Posterior vena cava (tissue), 2 donors: ENCODE measurements around the gene DHH. TPM values are rescaled to one million over a fixed set of nuclear protein-coding genes. Genes with fewer than 3 reads are reported as not detected.
A peak's percentile ranks its signal among the peaks of the same experiment; 100 is the strongest.

Experiments used
- DNase-seq: peaks from one replicate; pipeline ENCODE4 v3.0.0-alpha.2; 2020; ENCODE audit warnings: low spot score
- intact Hi-C, 2 donors: fragments of 100-400 bp; cut with DNase I; formaldehyde crosslinking; loops; one replicate each; pipeline versions ENCODE4 v1.14.1 to v1.14.2; 2022 to 2023
- total RNA-seq, 2 donors: library from RNA; stranded (reverse); fragmentation: NEBNext Ultra II Directional; extraction: Animal tissue kit (Norgen Biotek cat#: 25700); gene quantifications; one replicate each; pipeline ENCODE4 v1.2.1, GENCODE V29; 2021
- donor health status: DM: yes; HTN: yes; CAD: no.
- donor health status: DM: yes; HTN: yes; CAD: no.

The DHH gene
- total RNA-seq, 2 donors from 2014 or later, result 0.93 to 2.7 TPM

- intact Hi-C loops, result loop anchor here in 1 of 2 donors (10.0 kb wide), 1 partner anchor 146 kb away; no protein-coding TSS in a partner anchor
- DNase-seq, result no peak
Observed at GRCh38 chr12:49088932-49089330, 5.7 kb downstream of the DHH start.

DNA sequence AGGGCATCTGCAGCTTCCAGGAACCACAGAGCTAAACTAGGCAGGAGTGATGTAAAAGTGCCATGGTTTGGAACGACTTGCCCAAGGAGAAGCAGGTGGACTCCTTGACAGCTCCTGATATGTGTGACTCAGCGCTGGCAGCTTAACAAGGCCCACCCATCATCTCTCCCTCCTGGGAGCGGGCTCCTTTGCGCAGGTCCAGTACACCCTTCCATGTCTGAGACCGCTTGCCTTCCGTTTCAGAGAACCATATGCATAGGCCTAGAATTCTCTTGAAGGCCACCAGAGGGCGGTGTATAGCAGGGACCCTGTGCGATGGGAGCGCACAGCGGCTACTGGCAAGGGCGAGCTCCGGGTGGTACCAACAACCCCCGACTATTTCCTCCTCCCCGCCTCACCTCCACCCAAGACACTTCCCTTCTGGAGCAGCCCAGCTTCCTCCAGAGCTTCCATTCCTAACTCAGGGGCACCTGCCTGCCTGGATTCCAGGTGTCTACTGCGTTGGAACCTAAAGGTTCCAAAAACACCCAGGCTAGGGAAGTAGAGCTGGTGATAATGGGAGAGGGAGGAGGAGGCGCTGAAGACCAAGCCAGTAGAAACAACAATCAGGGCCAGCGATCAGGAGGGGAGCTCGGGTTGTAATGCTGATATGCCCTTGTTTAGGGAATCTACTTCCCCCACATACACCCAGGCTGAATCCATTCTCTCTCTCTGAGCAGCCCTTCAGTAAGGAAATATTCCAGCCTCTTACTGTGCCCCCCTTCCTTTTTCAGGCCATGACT lies 6.3 kb downstream of the DHH start:
- peak; percentile 85 for DNase-seq
- intact Hi-C loops, result loop anchor here in 1 of 2 donors (10.0 kb wide), 1 partner anchor 146 kb away; no protein-coding TSS in a partner anchor

GRCh38 chr12:49086116-49086515 lies 8.5 kb downstream of the DHH start:
- no peak for DNase-seq
- intact Hi-C loops, result loop anchor here in 1 of 2 donors (10.0 kb wide), 1 partner anchor 149 kb away; no protein-coding TSS in a partner anchor

- intact Hi-C loops, result loop anchor here in 1 of 2 donors (10.0 kb wide), 1 partner anchor 150 kb away; no protein-coding TSS in a partner anchor
- DNase-seq, result no peak
Observed at GRCh38 chr12:49084438-49084837, 10.2 kb downstream of the DHH start.

DNA sequence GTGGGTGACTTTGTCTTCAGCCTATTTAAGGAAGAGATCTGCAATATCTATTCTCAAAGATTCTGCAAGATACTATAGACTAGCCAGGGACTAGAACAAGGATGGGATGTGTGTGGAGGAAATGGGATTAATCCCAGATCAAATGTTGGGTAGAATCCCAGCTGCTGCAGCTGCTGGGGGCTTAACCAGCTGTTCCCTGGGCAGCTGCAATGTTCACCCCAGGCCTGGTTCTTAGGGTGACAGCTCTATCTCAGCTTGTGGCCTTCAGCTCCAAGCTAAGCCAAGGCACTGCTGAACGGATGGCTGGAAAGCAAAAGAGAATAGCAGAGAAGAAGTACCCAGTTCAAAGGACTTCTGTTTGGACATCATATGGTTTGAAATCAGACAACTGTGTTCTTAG lies 14.8 kb downstream of the DHH start:
- intact Hi-C loops, result loop anchor here in 1 of 2 donors (10.0 kb wide), 1 partner anchor 155 kb away; no protein-coding TSS in a partner anchor
- DNase-seq, result peak; percentile 20

DNA sequence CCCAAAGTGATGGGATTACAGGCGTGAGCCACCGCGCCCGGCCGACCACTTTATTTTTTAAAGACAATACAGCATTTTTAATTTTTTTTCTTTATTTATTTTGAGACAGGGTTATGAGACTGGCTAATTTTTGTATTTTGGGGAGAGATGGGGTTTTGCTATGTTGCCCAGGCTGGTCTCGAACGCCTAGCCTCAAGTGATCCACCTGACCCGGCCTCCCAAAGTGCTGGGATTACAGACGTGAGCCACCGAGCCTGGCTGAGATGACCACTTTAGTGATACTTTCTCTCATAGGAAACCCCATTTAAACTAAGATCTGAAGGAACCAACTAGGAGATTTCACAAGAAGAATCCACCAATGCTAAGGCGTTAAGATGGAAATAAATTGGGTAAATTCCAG lies 23.6 kb downstream of the DHH start:
- DNase-seq, result no peak

DNA sequence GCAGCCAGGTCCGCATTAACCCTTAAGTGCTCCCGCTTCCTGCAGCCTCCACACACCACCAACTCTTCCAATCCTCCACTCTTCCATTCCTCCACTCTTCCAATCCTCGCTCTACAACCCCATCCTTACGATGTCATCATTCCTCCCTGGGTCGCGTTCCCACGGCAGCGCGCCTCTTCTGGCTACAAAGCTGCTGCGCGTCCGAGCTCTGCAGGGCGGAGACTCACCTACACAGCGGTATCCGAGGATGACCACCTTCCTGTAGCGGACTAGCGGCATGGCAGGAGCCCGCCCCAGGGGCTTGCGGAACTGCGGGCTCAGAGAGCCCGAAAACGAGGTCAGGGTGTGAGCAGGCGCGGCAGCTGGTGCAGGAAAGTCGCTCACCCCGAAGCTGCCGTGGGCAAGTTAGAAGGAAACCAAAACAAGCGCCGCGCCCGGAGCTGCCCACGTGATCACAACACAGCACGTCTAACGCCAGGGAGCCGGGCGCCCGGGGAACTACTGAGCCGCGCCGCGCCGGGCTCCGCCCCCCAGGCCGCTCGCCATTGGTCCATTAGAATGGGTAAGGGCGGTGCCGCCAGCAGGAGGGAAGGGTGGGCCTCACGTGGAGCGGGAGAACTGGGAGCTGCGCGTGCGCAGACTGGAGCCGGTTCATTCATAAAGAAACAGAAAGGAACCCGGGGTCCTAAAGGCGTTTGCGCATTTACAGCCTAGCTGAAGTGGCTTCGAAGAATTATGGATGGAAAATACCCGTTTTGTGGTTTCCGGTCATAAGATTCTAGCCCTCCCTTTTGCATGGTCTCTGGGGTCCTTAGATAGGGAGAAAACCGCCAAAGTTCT lies 24.9 kb downstream of the DHH start, which contains the start of gene RHEBL1:
TSS of gene RHEBL1 (minus strand) at position 473 of the 840 bp plus-strand sequence. CDS start at position 279, 194 bp downstream.
- intact Hi-C loops, result no loop called here

More for the DNA sequence above, 23.6 kb downstream of the DHH start:
- intact Hi-C loops, result no loop called here

DNA sequence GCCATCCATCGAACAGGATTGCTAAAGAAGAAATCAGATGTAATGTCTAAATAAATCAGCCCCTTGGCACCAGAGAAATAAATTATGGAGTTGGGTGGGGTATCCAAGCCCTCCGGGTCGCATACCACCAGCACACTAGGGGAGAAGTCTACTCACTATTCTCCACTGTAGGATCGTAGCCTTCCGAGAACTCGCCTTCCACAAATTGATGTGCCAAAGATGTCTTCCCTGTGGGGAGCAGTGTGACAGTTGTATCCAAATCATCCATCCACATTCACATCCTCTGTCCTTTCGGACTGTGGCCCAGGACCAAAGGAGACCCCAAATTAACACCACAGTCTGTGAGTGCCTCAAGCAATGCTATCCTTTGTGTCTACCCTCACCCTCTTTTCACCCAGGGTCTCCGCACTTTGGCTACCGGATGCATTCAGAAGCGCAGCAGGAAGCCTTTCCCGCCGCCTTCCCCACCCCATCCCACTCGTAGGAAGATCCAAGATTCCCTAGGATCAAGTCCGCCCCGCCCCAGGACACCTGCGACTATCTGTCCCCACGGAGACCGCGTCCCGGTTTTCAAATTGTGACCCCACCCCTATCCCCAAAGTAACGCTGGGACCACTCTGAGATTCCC lies 25.6 kb downstream of the DHH start:
- intact Hi-C loops, result no loop called here
- DNase-seq, result no peak

More for the DNA sequence above, 24.9 kb downstream of the DHH start, which contains the start of gene RHEBL1:
- DNase-seq, result peak; percentile 100

DNA sequence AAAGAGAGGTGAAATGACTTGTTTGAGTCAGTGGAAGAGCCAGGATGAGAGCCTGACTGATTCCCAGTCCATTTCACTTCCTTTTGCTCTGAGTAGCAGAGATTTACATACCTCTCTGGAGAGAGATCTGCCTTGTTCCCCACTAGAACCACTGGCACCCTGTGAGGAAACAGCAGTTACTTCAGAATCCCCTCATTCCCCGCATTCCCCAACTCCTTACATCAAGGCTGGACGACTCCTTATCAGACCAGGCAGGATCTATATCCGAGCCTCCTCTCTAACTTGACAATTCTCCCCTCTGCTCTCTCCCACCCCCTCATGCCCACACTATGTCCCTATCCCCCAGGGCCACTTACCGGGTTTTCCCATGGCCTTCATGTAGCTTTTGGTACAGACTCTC lies 28.5 kb downstream of the DHH start:
- DNase-seq, result peak; percentile 17
- intact Hi-C loops, result no loop called here

- intact Hi-C loops, result no loop called here
- peak; percentile 47 for DNase-seq
Observed at GRCh38 chr12:49064767-49065152, 29.8 kb downstream of the DHH start.

DNA sequence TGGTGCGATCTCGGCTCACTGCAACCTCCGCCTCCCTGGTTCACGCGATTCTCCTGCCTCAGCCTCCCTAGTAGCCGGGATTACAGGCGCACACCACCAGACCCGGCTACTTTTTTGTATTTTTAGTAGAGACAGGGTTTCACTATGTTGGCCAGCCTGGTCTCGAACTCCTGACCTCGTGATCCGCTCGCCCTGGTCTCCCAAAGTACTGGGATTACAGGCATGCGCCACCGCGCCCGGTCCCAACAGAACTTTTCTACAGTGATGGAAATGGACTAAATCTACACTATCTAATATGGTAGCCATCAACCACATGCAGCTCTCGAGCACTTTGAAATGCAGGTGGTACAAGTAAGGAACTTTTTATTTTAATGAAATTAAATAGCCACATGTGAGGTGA lies 32.7 kb downstream of the DHH start:
- peak; percentile 43 for DNase-seq
- intact Hi-C loops, result loop anchor here in 1 of 2 donors (2.0 kb wide), 1 partner anchor 43 kb away; the partner anchor contains the start of gene PRKAG1

DNA sequence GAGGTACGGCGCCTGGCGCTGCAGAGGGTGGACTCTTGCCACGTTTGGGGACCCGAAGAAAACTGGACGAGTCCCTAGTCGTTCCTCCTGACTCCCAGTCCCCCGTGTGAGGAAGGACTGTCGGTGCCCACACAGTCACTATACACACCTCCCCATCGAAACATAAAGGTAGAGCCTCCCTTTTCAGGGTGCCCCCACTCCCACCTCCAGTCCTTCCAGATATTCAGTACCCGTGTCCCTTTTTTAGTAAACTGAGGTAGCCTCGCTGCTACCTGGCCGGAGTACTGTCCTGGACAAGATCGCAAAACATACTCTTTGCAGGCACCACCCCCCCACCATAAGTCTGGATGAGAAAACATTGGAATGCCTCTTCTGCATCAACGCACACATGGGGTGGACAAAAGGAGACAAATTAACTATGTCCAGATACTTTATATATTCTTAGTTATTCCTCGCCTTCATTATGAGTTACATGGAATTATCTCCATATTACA lies 33.4 kb downstream of the DHH start:
- intact Hi-C loops, result loop anchor here in 1 of 2 donors (2.0 kb wide), 1 partner anchor 42 kb away; the partner anchor contains the start of gene PRKAG1

GRCh38 chr12:49060237-49061156 lies 34.1 kb downstream of the DHH start, which contains the start of gene KMT2D:
TSS of gene KMT2D (minus strand) at chr12:49060794. CDS start at chr12:49055324, 5,470 bp downstream.
- DNase-seq, result peak; percentile 97
- intact Hi-C loops, result loop anchor here in 1 of 2 donors (2.0 kb wide), 1 partner anchor 42 kb away; the partner anchor contains the start of gene PRKAG1

More for the DNA sequence above, 33.4 kb downstream of the DHH start:
- peak; percentile 6 for DNase-seq

DNA sequence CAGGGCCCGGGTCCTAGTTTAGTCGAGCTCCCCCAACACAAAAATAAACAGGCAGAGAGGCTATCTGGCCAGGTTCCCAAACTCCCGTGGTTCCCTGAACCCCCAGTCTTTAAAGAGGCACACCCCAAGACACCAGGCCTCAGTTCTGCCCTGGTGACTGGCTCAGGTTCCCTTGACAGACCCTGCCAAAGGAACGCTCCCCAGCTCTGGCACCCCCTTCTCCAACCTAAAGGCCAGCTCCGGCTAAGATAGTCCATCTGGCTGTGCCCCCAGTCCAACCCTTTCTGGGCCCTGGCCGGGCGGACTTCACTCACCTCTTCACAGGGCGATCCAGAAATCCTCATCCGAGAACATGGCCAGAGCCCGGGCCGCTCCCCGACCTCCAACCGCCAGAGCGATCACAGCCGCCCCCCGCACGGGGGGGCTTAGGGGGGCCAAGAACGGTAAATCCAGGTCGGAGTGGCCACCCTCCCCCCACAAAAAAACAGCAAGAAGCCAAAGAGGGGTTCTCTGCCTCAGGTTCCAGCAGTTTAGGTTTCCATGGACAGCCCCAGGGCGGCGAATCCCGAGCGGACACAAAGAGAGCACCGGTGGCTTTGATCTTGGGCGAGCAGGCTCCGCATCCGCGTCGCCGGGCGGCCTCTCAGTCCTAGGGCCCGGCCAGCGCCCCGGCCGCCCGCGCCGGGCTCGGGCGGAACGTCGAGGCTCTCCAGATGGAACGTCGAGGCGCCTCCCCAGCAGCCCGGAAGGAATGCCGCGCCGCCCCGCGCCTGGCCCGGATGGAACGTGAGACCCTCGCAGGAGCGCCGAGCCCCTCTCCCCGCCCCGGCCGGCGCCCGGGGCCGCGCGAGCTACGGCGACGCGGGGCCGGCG lies 35.1 kb downstream of the DHH start:
- DNase-seq, result peak; percentile 84
- intact Hi-C loops, result loop anchor here in 1 of 2 donors (2.0 kb wide), 1 partner anchor 41 kb away; the partner anchor contains the start of gene PRKAG1

DNA sequence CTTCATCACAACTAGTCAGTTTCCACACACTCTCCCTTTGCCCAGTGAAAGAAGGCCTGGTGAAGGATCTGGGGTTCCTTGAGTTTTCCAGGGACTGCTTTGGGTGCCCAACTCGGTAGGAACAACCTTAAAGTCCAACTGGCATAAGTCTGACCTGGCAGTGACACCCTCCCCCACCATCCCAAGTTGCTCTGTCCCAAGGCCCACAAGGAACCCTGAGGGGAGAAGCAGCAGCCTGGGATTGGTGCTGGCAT lies 35.6 kb downstream of the DHH start:
- no peak for DNase-seq
- intact Hi-C loops, result no loop called here

GRCh38 chr12:49058366-49059044 lies 36.1 kb downstream of the DHH start:
- intact Hi-C loops, result no loop called here
- peak; percentile 68 for DNase-seq
